GM12873 (cell line): ENCODE results near the gene CD63.

Experiments used
- CTCF ChIP-seq: IDR thresholded peaks from 2 replicates; pipeline ENCODE4 v1.5.1; 2012; ENCODE audit warnings: low read depth, mild to moderate bottlenecking, moderate library complexity, low read length, control low read depth; ENCODE audit not compliant: insufficient read depth; ENCODE audit errors: missing control alignments

CD63 gene

GRCh38 chr12:55704824-55705718, 23.7 kb downstream of the CD63 start:
- no peak for TF ChIP-seq CTCF

GRCh38 chr12:55703901-55704761, 24.7 kb downstream of the CD63 start:
- no peak for TF ChIP-seq CTCF

GRCh38 chr12:55703288-55703687, 25.5 kb downstream of the CD63 start:
- no peak for TF ChIP-seq CTCF

- no peak for TF ChIP-seq CTCF
Measured at GRCh38 chr12:55702861-55703260, 25.9 kb downstream of the CD63 start.

GRCh38 chr12:55700255-55701018, 28.4 kb downstream of the CD63 start:
- no peak for TF ChIP-seq CTCF

- no peak for TF ChIP-seq CTCF
Measured at GRCh38 chr12:55699471-55700055, 29.2 kb downstream of the CD63 start.

GRCh38 chr12:55698965-55699364, 29.8 kb downstream of the CD63 start:
- no peak for TF ChIP-seq CTCF
